GM19099 (cell line): ENCODE data around the gene PDE12.

Experiments used
- POLR2A ChIP-seq: IDR thresholded peaks from 3 replicates; pipeline ENCODE4 v1.6.1; 2011; ENCODE audit warnings: low read depth; ENCODE audit not compliant: insufficient read length; ENCODE audit errors: extremely low read depth

PDE12 gene

GRCh38 chr3:57555738-57556458 is at the start of gene PDE12:
TSS of gene PDE12 (plus strand) at chr3:57556274. CDS start at chr3:57556380, 106 bp downstream.
- peak; percentile 95 for TF ChIP-seq POLR2A

- TF ChIP-seq POLR2A = no peak
Measured at GRCh38 chr3:57512166-57512565, 43.9 kb upstream of the PDE12 start.

- no peak for TF ChIP-seq POLR2A
Measured at GRCh38 chr3:57518276-57518915, 37.7 kb upstream of the PDE12 start.

- TF ChIP-seq POLR2A = no peak
Measured at GRCh38 chr3:57530071-57530608, 25.9 kb upstream of the PDE12 start.

GRCh38 chr3:57538465-57538864 is 17.6 kb upstream of the PDE12 start:
- no peak for TF ChIP-seq POLR2A

GRCh38 chr3:57544181-57545125 is 11.6 kb upstream of the PDE12 start, which contains the start of gene DNAH12:
TSS of gene DNAH12 (minus strand) at chr3:57544344. CDS start at chr3:57542870, 1,474 bp downstream.
- TF ChIP-seq POLR2A = no peak

- TF ChIP-seq POLR2A = no peak
Measured at GRCh38 chr3:57545636-57546268, 10.3 kb upstream of the PDE12 start.

GRCh38 chr3:57546616-57547015 is 9.5 kb upstream of the PDE12 start:
- no peak for TF ChIP-seq POLR2A

GRCh38 chr3:57555306-57555705 is 768 bp upstream of the PDE12 start:
- TF ChIP-seq POLR2A = no peak

- no peak for TF ChIP-seq POLR2A
Measured at GRCh38 chr3:57556459-57557084, 498 bp downstream of the PDE12 start.

GRCh38 chr3:57557085-57557537 is 1.0 kb downstream of the PDE12 start:
- TF ChIP-seq POLR2A = peak; percentile 43

- TF ChIP-seq POLR2A = no peak
Measured at GRCh38 chr3:57559526-57559925, 3.5 kb downstream of the PDE12 start.

GRCh38 chr3:57569859-57570450 is 13.9 kb downstream of the PDE12 start:
- no peak for TF ChIP-seq POLR2A

- no peak for TF ChIP-seq POLR2A
Measured at GRCh38 chr3:57570878-57571277, 14.8 kb downstream of the PDE12 start.
